ENCODE data around the gene ENG.

DNA sequence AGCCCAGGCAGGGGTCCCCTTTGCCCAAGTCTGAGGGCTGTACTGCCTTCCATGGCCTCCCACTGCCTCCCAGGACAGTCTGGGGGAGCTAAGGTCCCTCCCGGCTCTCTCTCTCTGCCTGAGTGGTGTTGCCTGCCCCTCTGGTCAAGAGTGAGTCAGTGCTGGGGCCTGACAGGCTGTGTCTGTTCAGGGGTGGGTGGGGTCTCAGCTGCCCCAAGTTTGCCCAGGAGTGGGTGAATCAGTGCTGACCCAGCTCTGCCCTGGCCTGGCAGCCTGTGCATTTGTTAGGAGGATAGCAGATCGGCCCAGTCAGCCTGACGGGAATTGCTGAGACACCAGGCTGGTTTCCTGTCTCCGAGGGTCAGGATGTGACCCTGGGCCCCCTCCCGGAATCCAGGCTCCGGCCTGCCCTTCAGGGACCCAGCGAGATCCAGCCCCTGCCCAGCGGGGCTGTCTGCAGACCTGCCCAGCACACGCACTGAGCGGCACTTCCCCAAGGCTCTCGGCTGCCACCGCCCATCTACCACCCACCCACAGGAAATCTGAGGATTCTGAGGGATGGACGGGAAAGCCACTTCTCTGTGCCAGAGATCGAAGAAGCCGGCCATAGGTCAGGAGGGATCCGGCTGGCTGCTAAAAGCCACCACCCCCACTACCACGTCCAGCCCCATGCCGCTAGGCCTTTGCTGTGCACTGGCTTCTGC is 15.9 kb downstream of the ENG start:
- TF ChIP-seq POLR2AphosphoS5 (IDR thresholded peaks at IDR 0.05; ENCODE audit: low read depth, low read length) (no peak), POLR2A (IDR thresholded peaks at IDR 0.05; ENCODE audit: low read depth, low read length) (no peak), TAF1 (IDR thresholded peaks at IDR 0.05; ENCODE audit: borderline replicate concordance, low read depth, low read length) (no peak)
